Measurements from ENCODE around the gene RPS25. TPM values are rescaled to one million over a fixed set of nuclear protein-coding genes. Genes with fewer than 3 reads are reported as not detected.
"Not testable (repeated sequence)": the region's sequence is repeated elsewhere in the genome, so short reads cannot be mapped to it uniquely, and the experiment has no call there.

RPS25 gene
- polyA plus RNA-seq, 1 donor = 1,495 TPM

DNA sequence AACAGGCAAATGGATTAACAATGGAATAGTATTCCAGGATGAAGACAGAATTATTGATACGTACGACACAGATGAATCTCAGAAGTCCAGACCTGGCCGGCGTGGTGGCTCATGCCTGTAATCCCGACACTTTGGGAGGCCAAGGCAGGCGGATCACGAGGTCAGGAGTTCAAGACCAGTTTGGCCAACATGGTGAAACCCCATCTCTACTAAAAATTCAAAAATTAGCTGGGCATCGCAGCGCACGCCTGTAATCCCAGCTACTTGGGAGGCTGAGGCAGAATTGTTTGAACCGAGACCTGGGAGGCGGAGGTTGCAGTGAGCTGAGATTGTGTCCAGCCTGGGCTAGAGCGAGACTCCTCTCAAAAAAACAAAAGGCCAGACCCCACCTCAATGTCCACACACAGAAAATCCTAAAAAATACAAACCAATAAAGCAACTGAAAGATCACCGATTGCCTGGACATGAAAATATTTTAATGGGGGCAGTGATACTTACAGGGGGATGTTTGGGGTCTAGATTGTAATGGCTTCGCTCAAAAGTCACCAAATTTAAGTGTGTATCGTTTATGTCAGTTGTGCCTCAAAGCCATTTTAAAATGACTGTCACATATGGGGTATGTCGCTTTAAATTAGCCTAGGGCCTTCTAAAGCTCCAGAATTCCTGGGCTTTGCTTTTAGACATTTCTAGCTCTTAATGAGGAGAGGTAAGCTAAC, 3.8 kb downstream of the RPS25 start:
- DNase-seq = no peak

DNA sequence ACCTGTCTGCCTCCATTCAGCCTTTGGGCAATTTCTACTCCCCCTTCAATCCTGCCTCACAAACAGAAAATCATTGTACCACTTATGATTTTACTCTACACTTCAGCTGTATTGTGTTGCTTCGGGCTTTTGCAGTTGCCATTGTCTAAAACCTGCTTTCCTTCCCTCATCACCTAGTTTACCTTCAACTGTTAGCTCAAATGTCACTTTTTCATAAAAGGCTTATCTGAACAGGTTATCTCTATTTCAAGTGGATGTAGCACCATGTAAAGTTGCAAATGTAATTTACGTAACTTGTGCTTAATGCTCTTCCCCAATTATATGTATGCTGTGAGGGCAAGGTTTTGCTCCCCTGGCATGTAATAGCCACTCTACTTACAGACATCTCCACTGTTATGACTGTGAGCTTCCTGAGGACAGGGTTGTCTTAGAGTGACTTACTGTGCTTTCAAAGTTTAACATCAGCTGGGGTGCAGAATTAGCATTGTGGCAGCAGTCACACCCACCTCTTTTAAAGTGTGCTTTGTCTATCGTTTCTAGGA, 5.4 kb downstream of the RPS25 start:
- no peak for DNase-seq

DNA sequence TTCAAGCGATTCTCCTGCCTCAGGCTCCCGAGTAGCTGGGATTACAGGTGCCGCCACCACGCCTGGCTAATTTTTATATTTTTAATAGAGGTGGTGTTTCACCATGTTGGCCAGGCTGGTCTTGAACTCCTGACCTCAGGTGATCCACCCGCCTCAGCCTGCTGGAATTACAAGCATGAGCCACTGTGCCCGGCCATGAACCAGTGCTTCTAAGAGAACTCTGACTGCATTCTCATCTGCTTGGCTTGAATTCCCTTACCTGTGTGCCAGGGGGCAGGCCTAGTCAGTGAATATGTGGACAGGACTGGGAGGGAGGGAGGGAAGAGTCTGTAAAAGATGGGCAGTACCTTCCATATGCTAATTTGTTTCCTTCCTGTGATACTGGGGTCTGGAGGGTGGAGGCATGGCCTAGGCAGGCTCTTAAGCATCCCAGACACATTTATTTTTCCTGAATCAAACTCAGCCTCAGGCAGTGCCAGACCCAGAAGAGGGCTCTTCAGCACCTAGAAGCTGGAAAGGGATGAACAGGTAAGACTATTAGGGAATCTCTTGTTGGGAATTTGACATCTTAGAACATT, 6.6 kb downstream of the RPS25 start:
- DNase-seq = no peak

DNA sequence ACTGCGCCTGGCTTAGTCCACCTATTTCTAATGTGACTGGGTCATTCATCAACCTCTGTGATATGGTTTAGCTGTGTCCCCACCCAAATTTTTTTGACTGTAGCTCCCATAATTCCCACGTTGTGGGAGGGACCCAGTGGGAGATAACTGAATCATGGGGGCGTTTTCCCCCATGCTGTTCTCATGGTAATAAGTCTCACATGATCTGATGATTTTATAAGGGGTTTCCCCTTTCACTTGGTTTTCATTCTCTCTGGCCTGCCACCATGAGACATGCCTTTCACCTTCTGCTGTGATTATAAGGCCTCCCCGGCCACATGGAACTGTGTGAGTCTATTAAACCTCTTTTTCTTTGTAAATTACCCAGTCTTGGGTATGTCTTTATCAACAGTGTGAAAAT, 11.5 kb downstream of the RPS25 start:
- no peak for DNase-seq

DNA sequence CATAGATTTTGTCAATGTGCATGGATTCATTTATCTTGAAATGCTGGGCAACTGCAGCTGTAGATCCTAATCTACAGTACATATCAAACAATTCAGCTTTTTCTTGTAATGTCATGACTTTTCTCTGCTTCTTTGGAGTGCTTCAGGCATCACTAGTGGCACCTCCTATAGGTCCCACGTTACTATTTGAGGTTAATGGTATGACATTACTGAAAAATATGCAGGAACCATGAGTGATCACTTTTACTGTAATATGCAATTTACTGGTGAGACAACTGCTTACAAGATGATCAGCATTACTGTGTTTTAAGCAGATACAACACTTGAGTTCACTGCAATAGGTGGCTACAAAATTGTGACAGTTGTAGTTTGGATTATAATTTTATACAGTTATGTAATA, 17.2 kb downstream of the RPS25 start:
- DNase-seq = no peak

DNA sequence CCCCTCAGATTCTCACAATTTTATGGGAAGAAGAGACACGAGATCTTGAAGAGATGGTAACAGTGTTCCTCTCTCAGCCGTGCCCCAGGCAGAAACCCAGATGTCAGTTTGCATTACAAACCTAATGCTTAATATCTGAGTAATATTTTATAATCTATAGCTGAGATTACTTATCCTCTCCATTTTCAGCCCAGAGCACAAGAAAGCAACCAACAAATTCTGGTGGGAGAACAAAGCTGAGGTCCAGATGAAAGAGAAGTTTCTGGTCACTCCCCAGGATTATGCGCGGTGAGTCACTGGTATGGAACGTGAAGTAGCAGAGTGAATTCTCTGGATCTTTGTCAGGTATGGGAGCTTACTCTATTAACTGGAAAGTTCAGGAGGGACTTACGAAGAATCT, 19.3 kb downstream of the RPS25 start:
- DNase-seq = no peak

DNA sequence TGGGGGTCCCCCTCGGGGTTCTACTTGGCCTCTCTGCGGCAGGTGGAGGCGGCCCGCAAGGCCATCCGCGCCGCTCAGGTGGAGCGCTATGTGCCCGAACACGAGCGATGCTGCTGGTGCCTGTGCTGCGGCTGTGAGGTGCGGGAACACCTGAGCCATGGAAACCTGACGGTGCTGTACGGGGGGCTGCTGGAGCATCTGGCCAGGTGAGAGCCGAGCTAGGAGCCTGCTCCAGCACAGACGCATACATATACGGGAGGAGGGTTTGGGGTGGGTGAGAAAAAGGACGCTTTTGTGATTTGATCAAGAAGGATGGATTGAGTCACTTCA, 19.8 kb downstream of the RPS25 start:
- no peak for DNase-seq

DNA sequence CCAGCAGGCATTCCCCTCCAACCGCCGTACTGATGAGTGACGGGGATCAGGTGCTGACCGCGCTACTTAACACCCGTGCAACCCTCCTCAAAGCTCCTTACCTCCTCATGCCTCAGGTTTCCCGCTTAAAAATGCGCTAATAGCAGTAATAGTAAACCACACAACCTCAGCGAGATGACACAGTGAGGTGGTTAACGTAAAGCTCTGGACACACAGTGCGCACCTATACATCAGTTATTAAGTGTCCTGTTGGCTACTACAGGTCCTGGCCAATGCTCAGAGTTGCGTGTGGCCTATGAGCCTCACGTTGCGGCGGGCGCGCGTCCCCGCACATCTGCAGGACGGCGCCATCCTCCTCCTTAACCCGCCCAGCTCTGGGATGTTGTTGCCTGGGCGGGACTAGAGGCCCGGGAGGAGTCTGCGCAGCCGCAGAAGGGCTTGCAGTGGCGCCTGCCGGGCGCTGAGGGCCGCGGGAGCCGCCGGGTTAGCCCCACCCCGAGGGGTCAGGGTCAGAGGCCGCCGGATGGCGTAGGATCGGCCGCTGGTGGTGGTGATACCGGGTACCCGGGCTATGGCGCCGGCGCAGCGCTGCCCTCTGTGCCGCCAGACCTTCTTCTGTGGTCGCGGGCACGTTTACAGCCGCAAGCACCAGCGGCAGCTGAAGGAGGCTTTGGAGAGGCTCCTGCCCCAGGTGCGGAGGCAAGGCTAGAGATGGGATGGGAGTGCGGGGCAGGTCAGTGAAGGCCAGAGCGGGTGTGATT, 20.3 kb downstream of the RPS25 start, which contains the start of gene CENATAC:
TSS of gene CENATAC (plus strand) at position 512 of the 761 bp plus-strand sequence. CDS start at position 572, 60 bp downstream.
- DNase-seq = peak; percentile 92

DNA sequence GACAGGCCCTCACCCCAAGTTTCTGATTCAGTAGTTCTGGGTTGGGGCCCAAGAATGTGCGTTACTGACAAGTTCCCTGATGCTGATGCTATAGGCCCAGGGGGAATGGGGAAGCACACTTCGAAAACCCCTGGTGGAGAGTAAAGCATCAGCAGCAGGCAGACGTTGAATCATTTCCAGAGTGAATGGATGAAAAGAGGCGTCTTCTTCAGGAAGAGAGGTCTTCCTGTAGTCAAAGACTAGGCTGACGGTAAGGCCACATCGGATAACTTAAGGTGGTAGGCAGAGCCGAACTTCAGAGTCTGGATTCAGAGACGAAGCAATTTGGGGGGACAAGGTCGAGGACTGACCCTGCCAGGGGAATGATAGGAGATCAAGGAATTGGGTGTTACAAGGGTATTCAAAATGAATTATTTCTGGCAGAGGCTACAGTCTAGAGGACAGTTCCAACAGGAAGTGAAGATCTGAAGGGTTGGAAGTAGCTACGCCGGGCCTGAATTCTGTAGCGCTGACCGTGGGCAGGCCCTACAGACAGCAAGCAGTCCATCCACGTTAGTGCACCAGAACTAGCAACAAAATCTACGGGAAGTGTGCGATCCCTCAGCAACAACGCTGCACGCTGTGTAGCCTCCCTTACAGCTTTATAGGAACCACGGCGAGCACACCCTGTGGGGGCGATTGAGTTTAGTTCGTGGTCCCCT, 21.1 kb downstream of the RPS25 start:
- peak; percentile 34 for DNase-seq

DNA sequence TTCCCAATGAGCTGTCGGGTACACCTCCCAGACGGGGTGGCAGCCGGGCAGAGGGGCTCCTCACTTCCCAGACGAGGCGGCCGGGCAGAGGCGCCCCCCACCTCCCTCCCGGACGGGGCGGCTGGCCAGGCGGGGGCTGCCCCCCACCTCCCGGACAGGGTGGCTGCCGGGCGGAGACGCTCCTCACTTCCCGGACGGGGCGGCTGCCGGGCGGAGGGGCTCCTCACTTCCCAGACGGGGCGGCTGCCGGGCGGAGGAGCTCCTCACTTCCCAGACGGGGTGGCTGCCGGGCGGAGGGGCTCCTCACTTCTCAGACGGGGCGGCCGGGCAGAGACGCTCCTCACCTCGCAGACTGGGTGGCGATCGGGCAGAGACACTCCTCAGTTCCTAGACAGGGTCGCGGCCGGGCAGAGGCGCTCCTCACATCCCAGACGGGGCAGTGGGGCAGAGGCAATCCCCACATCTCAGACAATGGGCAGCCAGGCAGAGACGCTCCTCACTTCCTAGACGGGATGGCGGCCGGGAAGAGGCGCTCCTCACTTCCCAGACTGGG, 26.6 kb downstream of the RPS25 start:
- DNase-seq = not testable (repeated sequence)

DNA sequence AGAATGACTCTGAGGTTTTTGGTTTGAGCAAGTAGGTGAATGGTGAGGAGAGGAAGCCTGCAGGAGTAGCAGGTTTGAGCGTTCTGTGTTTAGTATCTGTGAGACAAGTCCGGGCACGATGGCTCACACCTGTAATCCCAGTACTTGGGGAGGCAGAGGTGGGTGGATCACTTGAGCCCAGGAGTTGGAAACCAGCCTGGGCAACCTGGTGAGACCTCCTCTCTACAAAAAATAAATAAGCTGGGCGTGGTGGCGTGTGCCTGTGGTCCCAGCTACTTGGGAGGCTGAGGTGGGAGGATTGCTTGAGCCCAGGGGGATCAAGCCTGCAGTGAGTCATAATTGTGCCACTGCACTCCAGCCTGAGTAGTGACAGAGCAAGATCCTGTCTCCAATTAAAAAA, 29.9 kb downstream of the RPS25 start:
- no peak for DNase-seq

DNA sequence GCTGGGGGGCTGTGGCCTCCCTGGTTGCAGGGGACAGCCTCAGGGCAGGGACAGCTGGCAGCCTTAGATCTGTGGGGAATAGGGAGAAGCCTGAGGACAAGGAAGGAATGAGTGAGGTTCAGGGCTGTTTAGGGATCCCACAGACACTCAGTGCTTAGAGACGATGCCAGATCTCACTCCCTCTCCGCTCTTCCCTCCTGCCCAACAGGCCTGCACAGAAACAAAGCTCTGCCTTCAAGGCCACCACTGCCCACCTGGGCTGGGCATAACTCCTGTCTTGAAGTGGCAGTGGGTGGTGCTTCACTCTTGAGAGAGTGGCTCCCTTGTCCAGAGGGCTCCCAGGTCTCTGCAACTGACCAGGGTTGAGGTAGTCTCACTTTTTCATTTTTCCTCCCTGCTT, 33.3 kb downstream of the RPS25 start:
- DNase-seq = no peak

DNA sequence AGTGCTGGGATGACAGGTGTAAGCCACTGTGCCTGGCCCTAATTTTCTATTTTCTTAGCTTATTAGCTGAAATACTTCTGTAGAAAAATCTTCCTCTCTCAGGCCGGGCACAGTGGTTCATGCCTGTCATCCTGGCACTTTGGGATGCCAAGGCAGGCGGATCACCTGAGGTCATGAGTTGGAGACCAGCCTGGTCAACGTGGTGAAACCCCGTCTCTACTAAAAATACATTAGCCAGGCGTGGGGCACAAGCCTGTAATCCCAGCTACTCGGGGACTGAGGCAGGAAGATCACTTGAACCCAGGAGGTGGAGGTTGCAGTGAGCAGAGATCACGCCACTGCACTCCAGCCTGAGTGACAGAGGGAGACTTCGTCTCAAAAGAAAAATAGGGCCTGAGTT, 33.8 kb downstream of the RPS25 start:
- not testable (repeated sequence) for DNase-seq

DNA sequence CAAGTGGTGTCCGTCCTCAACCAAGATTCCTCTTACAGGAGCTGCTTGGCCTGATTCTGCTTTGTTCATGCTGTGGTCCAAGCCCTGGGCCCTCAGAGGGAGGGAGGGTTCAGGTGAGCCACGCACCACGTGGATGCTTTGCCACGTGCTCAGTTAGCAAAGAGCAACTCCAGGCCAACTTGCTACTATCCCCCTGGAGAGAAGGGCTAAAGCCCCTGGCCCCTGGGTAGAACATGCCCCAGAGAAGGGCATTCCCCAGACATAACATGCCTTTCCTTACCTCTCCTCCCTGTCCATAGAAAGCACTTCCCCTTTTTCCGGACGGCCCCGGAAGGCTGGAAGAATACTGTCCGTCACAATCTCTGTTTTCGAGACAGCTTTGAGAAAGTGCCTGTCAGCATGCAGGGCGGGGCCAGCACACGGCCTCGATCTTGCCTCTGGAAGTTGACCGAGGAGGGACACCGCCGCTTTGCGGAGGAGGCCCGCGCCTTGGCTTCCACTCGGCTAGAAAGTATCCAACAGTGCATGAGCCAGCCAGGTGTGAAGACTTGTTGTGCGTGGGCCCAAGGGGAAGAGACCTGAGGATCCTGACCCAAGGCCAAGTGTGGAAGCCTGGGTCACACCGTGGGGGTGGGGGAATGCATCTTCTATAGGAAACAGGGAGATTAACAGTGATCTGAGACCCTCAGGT, 37.8 kb downstream of the RPS25 start:
- DNase-seq = no peak

DNA sequence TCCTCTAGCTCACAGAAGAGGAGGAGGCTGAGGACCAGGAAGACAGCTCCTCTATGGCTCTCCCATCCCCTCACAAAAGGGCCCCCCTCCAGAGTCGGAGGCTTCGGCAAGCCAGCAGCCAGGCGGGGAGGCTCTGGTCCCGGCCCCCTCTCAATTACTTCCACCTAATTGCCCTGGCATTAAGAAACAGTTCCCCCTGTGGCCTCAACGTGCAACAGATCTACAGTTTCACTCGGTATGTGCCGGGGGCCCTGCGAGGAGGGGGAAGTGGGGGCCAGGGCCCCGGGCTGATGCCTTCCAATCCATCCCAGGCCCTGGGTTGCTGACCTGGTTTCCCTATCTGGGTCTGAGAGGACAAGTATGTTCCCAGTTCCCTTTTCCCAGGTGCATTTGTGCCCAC, 38.7 kb downstream of the RPS25 start:
- no peak for DNase-seq

DNA sequence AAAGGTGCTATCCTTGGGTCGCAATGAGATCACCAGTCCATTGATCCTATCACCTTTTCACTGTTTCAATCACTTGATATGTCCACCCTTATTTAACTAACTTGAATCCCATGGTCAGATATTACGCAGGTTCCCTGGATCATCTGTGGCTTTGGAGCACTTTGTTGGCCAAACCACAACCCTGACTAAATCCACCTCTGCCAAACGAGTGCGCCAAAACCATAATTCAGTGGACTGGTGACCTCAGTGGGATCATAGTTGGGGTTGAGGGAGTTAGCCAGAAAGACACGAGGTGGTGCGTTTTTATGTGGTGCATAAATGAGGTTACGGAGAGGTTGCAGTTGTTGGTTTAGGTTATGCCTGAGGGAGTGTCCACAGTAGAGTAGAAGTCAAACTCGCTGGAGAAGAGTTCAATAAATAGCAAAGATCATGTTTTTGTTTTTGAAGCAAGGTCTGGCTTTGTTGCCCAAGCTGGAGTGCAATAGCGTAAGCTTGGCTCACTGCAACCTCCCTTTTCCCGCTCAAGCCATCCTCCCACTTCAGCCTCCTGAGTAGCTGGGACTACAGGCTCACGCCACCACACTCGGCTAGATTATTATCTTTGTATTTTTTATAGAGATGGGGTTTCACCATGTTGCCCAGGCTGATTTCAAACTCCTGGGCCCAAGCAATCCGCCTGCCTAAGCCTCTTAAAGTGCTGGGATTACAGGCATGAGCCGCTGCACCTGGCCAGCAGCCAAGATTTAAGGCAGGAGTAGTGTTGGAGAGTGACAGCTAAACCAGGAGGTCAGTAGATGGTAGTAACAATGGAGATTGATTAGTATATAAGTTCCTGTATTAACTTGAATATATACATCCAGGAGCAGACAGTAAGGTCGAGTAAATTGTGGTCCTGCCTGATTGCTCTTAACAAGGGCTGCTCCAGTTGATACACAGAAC, 42.1 kb downstream of the RPS25 start:
- no peak for DNase-seq

DNA sequence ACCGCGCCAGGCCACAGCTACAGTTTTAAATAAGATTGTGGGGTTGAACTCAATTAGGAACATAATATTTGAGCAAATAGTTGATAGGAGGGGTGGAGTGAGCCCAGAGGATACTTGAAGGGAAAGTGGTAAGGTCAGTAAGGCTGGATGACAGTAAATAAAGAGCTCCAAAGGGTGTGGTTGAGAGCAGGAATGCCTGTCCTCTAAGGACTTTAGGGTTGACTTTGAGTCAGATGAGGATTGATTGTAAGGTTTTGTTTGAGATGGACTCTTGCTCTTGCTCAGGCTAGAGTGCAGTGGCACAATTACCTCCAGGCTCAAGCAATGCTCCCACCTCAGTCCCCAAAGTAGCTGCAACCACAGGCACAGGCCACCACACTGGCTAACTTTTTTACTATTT, 44.2 kb downstream of the RPS25 start:
- no peak for DNase-seq

DNA sequence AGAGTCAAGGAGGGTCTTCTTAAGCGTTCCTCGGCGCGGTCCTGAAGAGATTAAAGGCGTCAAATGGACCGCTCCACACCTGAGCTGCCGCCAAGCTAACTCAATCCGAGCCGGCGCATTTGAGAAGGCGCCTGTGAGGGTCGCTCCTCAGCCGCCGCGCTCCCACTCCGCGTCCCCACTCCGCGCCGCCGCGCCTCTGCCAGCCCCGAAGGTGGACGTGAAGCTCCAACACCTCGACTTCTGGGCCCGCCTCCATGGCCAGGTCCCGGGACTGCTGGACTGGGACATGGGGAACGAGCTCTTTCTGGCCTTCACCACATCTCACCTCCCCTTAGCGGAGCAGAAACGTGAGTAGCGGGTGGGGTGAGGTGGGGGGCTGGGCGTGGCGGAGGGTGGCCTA, 46.5 kb downstream of the RPS25 start, which contains the start of gene FOXR1:
TSS of gene FOXR1 (plus strand) at position 116 of the 400 bp plus-strand sequence. CDS start at position 287, 171 bp downstream.
- no peak for DNase-seq

DNA sequence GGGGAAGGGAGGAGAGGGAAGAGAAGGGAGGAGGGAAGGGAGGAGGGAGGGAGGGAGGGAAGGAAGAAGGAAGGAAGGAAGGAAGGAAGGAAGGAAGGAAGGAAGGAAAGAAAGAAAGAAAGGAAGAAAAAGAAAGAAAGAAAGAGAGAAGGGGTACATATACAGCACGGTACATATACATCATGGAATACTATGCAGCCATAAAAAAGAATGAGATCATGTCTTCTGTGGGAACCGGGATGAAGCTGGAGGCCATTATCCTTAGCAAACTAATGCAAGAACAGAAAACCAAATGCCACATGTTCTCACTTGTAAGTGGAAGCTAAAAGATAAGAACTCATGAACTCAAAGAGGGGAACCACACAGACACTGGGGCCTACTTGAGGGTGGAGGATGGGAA, 48.6 kb downstream of the RPS25 start:
- DNase-seq = not testable (repeated sequence)
